HG02981 (cell line): ENCODE measurements around the gene CELSR1.

Source experiments
- ATAC-seq: cut with Tn5 transposase; IDR thresholded peaks from one replicate; pipeline ENCODE4 v1.9.1; 2021; ENCODE audit warnings: mild to moderate bottlenecking, moderate library complexity; ENCODE audit not compliant: unreplicated experiment

The CELSR1 gene

DNA sequence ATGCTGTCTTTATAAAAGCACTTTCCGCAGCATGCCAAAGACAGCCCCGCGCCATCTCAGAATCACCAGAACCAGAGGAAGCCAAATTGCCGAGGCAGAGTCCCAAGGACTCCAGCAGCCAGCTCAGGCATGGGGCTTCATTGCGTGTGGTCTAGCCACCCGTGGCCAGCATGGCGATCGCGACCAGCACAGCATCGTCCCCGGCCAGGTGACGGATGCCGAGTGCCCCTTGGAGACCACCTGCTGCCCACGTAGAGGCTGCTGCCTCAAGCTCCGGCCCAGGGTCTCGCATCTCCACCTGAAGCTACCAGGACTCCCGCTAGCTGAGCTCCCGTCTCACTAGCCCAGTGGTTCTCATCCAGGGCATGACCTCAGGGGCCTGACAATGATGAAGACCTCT is 109.2 kb downstream of the CELSR1 start:
- ATAC-seq: no peak

DNA sequence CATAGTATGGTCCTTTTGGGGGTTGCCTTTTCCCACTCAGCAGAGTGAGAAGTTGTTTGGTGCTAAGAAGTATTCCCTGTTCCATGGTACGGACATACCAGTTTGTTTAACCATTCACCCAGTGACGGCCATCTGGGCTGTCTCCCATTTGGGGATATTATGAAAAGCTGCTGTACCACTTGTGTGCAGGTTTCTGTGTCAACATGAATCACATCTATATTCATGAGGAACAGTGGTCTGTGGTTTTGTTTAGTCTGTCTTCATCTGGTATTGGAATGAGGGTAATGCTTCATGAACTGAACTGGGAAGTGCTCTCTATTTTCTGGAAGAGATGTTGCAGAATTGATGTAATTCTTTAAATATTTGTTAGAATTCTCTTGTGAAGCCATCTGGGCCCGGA is 112.4 kb downstream of the CELSR1 start:
- no peak for ATAC-seq

- no peak for ATAC-seq
Measured at GRCh38 chr22:46424496-46424895, 112.9 kb downstream of the CELSR1 start.

GRCh38 chr22:46422896-46423295 is 114.5 kb downstream of the CELSR1 start:
- ATAC-seq: no peak

DNA sequence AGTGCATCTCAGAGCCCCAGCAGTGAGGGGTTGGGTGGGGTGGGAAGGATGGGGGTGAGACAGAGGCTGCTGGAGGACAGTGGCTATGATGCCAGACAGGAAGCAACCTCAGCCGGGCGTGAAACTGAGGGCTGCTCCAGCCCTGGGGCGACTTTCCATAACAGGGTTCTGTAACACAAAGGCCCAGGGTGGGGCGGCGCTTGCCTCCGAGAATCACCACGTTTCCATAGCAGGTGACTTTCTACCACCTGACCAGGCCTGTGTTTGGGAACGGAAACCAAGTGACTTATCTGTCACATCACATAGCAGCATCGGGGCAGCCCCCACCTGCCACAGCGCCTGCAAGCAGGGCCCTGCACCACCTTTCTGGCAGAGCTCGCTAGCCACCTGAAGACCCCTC is 116.2 kb downstream of the CELSR1 start:
- no peak for ATAC-seq

- no peak for ATAC-seq
Measured at GRCh38 chr22:46419754-46420571, 117.5 kb downstream of the CELSR1 start.

- ATAC-seq: no peak
Measured at GRCh38 chr22:46418827-46419226, 118.6 kb downstream of the CELSR1 start.

DNA sequence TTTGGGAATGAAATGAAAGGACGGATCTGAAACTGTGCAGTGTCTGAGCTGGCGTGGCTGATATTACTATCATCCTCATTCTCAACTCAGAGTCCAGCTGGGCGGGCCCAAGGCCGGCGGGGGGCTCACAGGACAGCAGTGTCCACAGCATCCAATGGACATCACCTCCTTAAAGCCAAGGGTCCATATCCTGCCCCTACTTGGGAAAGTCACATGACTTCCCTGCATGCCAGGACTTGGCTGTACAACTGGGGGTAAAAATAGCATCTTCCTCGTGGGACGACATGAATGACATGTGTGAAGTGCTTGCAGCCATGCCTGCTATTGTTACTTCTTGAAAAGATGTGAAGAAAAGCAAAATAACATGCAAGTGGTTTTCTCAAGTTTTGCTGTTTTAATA is 119.7 kb downstream of the CELSR1 start:
- no peak for ATAC-seq

DNA sequence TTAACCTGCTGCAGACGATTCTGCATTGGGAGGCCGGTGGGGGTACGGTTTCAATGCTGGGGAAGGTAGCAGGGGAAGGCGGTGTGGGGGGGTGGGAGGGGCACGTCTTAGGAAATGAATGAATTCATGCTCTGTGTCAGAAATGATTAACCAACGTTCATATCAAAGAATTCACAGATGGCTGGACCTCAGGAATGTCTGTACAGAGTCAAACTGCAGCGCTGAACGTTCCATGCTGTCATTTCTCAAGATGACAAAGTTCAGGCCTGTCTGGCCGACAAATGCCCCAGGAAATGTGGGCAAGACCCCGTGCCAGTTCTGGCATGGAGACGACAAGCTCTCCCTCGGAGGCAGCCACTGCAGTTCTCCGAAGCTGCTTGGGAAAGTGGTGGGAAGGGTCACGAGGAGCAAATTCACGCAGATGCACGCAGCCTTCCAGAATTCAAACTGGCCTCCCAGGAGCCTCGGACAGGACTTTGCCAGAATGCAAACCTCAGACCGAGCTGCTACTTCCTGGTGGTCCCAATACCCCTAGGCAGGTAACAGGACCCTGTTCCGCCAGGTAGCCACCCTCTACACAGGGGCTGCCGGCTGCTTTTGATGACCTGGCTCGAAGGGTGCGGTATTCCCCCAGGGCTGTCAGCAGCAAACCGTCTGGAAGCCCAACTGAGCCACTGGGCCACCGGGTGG is 120.4 kb downstream of the CELSR1 start:
- ATAC-seq: no peak

DNA sequence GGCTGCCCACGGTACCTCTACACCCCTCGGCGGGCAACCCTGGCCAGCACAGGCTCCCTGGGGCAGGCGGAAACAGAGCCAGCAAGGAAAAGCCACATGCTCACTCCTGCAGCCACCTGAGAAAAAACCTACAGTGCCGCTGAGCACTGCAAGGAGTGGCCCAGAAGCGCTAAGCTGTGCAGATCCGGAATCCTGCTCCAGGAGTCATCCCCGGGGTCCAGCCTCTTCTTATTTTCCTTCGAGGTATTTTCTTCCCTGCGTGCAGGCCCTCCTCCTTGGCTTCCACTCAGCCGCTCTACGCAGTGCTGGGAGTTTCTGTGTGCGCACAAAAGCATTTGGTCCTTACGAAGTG is 120.9 kb downstream of the CELSR1 start:
- no peak for ATAC-seq

- ATAC-seq: no peak
Measured at GRCh38 chr22:46415776-46416519, 121.5 kb downstream of the CELSR1 start.

DNA sequence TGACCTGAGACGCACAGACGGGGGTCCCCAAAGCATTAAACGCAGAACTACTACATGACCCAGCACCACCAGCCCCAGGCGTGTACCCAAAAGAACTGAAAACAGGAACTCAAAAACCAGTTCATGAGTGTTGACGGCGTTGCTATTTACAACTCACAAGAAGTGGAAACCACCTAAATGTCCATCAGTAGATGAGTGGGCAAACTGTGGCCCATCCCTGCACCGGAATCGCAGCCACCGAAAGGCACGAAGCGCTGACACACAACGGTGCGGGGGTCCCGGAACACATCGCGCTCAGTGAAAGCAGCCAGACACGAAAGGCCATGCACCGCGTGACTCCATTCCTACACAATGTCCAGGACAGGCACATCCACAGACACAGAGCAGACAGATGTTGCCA is 122.7 kb downstream of the CELSR1 start:
- no peak for ATAC-seq

- no peak for ATAC-seq
Measured at GRCh38 chr22:46413725-46414379, 123.6 kb downstream of the CELSR1 start.

DNA sequence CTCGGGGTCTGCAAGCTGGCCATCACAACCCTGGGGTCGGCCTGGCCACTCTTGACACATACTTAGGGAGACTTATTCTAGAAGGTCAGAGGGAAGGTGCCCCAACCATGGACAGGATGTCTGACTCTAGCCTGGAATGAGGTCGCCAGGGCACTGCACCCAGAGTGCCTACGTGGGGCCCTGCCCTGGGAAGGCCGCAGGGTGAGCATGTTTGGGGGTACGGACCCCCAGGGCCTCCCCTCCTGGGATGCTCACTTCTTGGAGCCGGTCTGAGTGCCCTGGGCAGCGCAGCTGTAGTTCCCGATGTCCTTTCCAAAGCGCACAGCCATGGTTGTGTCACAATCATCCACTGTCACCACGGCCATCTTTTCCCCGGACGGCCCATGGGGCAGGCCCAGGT is 126.1 kb downstream of the CELSR1 start:
- ATAC-seq: no peak

DNA sequence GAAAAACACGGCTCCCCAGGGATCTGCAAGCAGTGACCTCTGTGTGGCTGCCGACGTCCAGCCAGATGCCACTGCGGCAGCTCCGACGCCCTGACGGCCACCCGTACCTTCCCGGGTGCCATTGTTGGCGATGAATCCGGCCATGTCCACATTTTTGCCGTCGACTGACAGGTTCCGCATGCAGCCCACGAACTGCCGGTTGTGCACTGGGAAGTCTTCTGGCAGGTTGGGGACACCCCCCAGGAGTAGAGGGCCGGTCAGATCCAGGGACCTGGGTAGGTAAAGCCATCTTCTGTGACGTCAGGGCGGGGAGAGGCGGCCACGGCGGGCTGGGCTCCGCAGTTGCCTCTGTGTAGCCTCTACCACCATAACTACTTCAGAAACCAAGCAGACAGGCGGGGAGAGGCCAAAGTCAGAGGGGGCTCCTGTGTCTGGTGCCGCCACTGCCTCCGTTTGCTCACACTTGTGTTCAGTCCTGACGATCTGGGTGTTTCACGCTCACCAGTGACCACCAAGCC is 127.1 kb downstream of the CELSR1 start:
- no peak for ATAC-seq

DNA sequence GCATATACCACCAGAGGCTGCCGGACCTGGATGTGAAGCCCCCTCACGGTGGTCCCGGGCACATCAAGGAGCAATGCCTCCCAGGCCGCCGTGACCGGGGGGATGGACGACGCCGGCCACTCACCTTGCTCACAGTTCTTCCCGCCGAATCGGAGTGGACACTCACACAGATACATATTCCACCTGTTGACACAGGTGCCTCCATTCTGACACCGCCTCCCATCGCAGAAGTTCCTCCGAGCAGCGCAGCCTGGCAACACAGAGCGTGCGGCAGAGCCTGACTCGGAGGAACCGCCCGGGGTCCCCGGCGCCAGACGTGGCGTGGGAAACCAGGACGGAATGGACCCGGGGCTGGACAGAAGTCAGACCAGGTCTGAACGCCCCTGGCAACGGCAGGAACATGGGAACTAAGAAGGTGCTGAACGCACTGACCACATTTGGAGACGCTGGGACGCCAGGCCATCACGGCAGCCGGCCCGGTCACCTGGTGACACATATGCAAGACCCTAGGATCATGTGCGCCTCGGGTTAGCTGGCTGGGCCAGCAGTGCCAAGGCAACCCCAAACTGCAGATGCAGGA is 127.7 kb downstream of the CELSR1 start:
- no peak for ATAC-seq

DNA sequence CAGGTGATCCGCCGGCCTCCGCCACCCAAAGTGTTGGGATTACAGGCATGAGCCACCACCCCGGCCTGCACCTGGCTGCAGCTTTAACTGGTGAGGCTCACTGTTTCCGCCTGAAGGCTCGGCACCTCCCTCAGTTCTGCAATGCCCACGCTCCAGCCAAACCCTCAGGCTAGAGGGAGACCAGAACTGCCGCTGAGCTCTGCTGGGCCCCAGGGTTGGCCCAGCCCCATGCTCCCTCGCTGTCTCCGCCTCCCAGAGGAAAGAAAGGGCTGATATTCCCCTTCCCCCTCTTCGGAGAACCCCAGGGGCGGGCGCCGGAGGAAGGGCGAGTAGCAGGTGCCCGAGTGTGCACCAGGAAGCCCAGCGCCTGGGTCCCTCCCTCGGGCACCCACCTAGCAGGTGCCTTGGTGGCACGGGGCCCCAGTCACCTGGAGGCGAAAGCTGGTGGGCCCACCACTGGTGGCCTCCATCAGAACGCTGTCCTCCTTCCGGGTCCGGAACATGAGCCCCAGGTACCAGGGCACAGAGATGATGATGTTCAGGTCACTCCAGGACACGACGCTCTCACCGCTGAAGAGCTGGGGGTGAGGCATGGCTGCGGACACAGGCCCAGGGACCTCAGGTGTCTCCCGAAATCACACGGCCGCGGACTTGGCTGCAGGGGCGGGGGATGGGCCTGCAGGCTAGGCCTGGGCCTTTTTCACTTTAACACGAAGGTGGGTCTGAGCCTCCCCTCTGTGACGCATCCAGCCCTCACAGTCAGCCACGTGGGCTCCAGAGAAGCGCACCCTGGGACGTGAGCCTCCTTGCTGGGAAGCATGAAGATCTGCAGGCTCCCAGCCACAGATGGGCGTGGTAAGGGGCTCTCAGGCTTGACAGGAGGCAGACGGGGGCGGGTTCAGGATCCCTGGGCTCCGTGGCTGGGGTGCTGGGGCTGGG is 128.6 kb downstream of the CELSR1 start:
- ATAC-seq: no peak

DNA sequence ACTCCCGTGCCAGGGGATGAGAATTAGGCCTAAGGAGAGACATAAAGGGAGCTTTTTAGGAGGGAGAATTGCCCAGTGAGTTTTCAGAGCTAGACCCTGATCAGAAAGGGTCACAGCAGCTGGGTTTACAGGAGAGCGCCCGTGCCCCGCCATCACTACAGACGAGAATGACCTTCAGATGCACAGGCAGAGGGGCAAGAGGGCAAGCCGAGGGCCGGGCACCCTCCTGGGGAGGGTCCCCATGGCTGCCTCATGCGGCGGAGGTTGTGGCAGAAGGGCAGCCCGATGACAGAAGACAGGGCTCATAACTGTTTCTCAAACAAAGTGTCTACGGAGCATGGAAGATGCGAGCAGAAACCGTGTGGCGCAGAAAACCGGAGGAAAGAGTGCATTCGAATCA is 129.7 kb downstream of the CELSR1 start:
- ATAC-seq: no peak

DNA sequence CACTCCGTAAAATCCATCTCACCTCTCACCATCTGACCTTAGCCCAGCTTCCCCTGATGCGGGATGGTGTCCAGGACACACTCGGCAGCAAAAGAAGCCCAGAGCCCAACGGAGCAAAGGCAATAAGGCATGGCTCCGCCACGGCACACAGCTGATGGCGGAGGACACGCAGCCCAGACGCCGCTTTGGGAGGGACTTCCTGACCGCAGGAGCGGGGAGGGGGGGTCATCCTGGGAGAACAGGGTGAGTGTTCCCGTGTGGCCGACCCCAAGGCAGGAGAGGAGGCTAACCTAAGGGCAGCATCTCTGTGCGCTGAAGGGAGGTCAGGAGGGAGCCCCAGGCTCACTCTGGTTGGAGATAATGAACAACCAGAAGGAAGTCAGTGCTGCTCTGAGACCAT is 130.6 kb downstream of the CELSR1 start:
- no peak for ATAC-seq

DNA sequence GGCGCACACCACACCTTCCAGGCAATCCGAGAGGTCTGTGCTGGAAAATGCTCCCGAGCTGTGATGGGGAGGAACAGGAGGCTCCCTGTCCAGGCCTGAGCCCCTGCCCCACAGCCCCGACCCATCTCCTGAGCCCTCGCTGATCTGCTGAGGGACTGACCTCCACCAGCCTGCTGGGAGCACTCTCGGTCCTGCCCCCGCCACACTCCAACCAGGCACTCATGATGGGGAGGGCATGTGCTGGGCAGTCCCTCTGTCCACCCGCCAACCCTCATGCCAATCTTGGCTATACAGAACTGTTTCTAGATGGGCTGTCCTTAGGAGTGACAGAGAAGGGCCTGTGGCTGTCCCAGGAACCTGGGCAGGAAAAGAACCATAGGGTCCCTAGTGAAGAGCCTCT is 131.1 kb downstream of the CELSR1 start:
- ATAC-seq: no peak
